Measurements from ENCODE around the gene PRAMEF9. TPM values are rescaled to one million over a fixed set of nuclear protein-coding genes. Genes with fewer than 3 reads are reported as not detected.
"Not testable (repeated sequence)": the region's sequence is repeated elsewhere in the genome, so short reads cannot be mapped to it uniquely, and the experiment has no call there.

PRAMEF9 gene
- not detected for total RNA-seq

DNA sequence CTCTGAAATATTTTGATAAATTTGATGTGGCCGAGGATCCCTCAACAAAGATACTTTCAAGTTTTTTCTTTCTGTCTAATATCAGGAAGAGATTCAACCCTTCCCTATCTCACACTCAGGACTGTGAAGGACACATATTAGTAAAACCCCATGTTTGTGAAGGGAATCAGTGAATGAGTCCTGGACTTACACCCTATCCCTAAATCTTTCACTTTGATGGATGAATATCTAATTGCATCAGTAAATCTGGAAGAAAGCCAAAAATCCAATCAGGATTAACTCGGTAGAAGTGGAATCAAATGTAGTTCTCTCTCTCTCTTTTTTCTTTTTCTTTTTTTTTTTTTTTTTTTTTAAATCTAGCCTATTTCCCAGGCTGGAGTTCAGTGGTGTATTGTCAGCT is at the start of gene PRAMEF9:
TSS of gene PRAMEF9 (plus strand) at position 301 of the 400 bp plus-strand sequence. CDS start 3,433 bp downstream, outside the sequence.
- POLR2A ChIA-PET; H3K27me3 Mint-ChIP-seq (ENCODE audit: low read depth); ATAC-seq; H3K36me3 Mint-ChIP-seq (ENCODE audit: low read depth); CTCF ChIA-PET; H3K4me3 Mint-ChIP-seq; H3K9me3 Mint-ChIP-seq (ENCODE audit: insufficient read depth); DNase-seq; H3K4me1 Mint-ChIP-seq (ENCODE audit: low read depth); H3K27ac Mint-ChIP-seq: not testable (repeated sequence)

- POLR2A ChIA-PET; ATAC-seq; H3K4me3 Mint-ChIP-seq; H3K4me1 Mint-ChIP-seq (ENCODE audit: low read depth); DNase-seq; H3K36me3 Mint-ChIP-seq (ENCODE audit: low read depth); CTCF ChIA-PET; H3K9me3 Mint-ChIP-seq (ENCODE audit: insufficient read depth); H3K27me3 Mint-ChIP-seq (ENCODE audit: low read depth); H3K27ac Mint-ChIP-seq: not testable (repeated sequence)
These were observed 15.7 kb upstream of the PRAMEF9 start, which contains the start of gene PRAMEF26 for GRCh38 chr1:13155909-13156308. TSS of gene PRAMEF26 (minus strand) at chr1:13156009. CDS start at chr1:13153095, 2,914 bp downstream.

- POLR2A ChIA-PET; H3K36me3 Mint-ChIP-seq (ENCODE audit: low read depth): not testable (repeated sequence)
These were observed 6.1 kb upstream of the PRAMEF9 start, which contains the start of gene HNRNPCL4 for GRCh38 chr1:13165531-13165930. TSS of gene HNRNPCL4 (minus strand) at chr1:13165631. CDS start at chr1:13165467, 164 bp downstream.

DNA sequence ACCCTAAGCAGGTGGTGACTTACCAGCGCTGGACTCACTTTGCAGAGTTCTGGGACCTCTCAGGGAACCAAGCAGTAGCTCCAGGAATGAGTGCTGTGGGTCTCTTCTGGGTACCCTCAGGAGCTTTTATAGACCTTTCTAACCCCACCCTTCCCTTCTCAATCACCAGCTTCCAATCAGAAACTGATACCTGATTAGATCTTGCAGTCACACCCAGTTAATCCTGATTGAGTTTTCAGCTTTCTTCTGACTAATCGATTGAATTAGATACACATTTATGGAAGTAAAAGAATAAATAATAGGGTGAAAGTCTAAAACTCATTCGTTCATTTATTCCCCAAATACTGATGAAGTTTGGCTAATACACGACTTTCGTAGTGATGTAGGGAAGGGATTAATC is 29.7 kb downstream of the PRAMEF9 start, which contains the start of gene PRAMEF13:
TSS of gene PRAMEF13 (minus strand) at position 101 of the 400 bp plus-strand sequence. CDS start 1,820 bp downstream, outside the sequence.
- H3K36me3 Mint-ChIP-seq (ENCODE audit: low read depth); CTCF ChIA-PET: not testable (repeated sequence)

More at GRCh38 chr1:13165531-13165930, 6.1 kb upstream of the PRAMEF9 start, which contains the start of gene HNRNPCL4:
- ATAC-seq; H3K4me1 Mint-ChIP-seq (ENCODE audit: low read depth); H3K4me3 Mint-ChIP-seq; H3K9me3 Mint-ChIP-seq (ENCODE audit: insufficient read depth); H3K27ac Mint-ChIP-seq; H3K27me3 Mint-ChIP-seq (ENCODE audit: low read depth); DNase-seq; CTCF ChIA-PET: not testable (repeated sequence)

DNA sequence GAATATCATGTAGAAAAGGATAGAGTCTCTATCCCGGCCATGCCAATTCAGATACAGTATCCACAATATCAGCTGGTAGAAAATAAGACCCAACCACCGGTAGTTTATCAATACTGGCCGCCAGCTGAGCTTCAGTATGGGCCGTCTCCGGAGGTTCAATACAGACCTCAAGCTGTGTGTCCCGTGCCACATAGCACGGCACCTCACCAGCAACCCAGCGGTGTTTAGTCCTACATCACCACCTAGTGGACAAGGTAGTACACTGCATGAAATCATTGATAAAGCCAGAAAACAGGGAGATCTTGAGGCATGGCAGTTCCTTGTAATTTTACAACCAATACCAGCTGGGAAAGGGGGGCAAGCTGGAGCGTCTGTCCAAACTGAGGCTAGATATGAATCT is 37.1 kb downstream of the PRAMEF9 start:
- DNase-seq; H3K27ac Mint-ChIP-seq; POLR2A ChIA-PET; H3K27me3 Mint-ChIP-seq (ENCODE audit: low read depth); ATAC-seq; H3K4me3 Mint-ChIP-seq; CTCF ChIA-PET; H3K9me3 Mint-ChIP-seq (ENCODE audit: insufficient read depth); H3K4me1 Mint-ChIP-seq (ENCODE audit: low read depth); H3K36me3 Mint-ChIP-seq (ENCODE audit: low read depth): not testable (repeated sequence)

More for the DNA sequence above, 29.7 kb downstream of the PRAMEF9 start, which contains the start of gene PRAMEF13:
- DNase-seq; H3K4me1 Mint-ChIP-seq (ENCODE audit: low read depth); POLR2A ChIA-PET; H3K27ac Mint-ChIP-seq; H3K27me3 Mint-ChIP-seq (ENCODE audit: low read depth); H3K9me3 Mint-ChIP-seq (ENCODE audit: insufficient read depth); H3K4me3 Mint-ChIP-seq; ATAC-seq: not testable (repeated sequence)

DNA sequence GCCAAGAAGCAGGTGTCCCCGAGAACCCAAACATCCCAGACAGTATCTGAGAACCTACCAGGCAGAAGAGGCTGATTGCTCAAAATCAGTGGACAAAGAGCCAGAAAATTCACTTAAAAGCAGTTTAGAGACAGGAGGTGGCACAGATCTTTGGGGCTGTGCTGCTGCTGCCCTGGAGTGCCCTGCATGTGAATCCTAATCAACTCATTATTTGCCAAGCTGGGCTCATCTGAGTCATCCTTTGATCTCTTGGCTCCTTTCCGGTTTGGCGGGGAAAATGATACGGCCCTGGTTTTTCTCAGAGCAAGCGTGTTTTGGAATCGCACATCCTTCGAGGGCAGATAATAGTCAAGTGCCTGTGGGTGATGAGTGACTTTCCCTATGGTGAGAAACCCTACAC is 45.0 kb downstream of the PRAMEF9 start:
- H3K27ac Mint-ChIP-seq; H3K4me1 Mint-ChIP-seq (ENCODE audit: low read depth); H3K9me3 Mint-ChIP-seq (ENCODE audit: insufficient read depth); CTCF ChIA-PET; H3K4me3 Mint-ChIP-seq; H3K36me3 Mint-ChIP-seq (ENCODE audit: low read depth); DNase-seq; H3K27me3 Mint-ChIP-seq (ENCODE audit: low read depth); POLR2A ChIA-PET; ATAC-seq: not testable (repeated sequence)

- H3K4me1 Mint-ChIP-seq (ENCODE audit: low read depth); POLR2A ChIA-PET; H3K9me3 Mint-ChIP-seq (ENCODE audit: insufficient read depth); H3K27me3 Mint-ChIP-seq (ENCODE audit: low read depth); H3K4me3 Mint-ChIP-seq; H3K27ac Mint-ChIP-seq; DNase-seq; ATAC-seq; CTCF ChIA-PET; H3K36me3 Mint-ChIP-seq (ENCODE audit: low read depth): not testable (repeated sequence)
These were observed 47.6 kb downstream of the PRAMEF9 start for GRCh38 chr1:13219203-13219602.

GRCh38 chr1:13222788-13223187 is 51.1 kb downstream of the PRAMEF9 start:
- H3K27me3 Mint-ChIP-seq (ENCODE audit: low read depth); H3K4me3 Mint-ChIP-seq; H3K27ac Mint-ChIP-seq; H3K4me1 Mint-ChIP-seq (ENCODE audit: low read depth); ATAC-seq; CTCF ChIA-PET; H3K9me3 Mint-ChIP-seq (ENCODE audit: insufficient read depth); H3K36me3 Mint-ChIP-seq (ENCODE audit: low read depth); POLR2A ChIA-PET; DNase-seq: not testable (repeated sequence)

- Mint-ChIP-seq H3K4me1 (ENCODE audit: low read depth) (no peaks in the 10 kb centered on the region), H3K27ac (no peak overlapping the region), H3K9me3 (ENCODE audit: insufficient read depth) (no peaks in the 10 kb centered on the region), H3K27me3 (ENCODE audit: low read depth) (no peaks in the 10 kb centered on the region), H3K36me3 (ENCODE audit: low read depth) (no peaks in the 10 kb centered on the region), H3K4me3 (no peak overlapping the region)
- DNase-seq (peak; percentile 12), ATAC-seq (no peak)
- ChIA-PET POLR2A (no interaction called here), CTCF (no interaction called here)
These were observed 52.9 kb downstream of the PRAMEF9 start for GRCh38 chr1:13224480-13225060.

GRCh38 chr1:13225675-13226204 is 54.1 kb downstream of the PRAMEF9 start, which contains the start of gene PRAMEF18:
TSS of gene PRAMEF18 (minus strand) at chr1:13226154. CDS start at chr1:13226106, 48 bp downstream.
- ATAC-seq; H3K27me3 Mint-ChIP-seq (ENCODE audit: low read depth); H3K27ac Mint-ChIP-seq; H3K36me3 Mint-ChIP-seq (ENCODE audit: low read depth); H3K4me1 Mint-ChIP-seq (ENCODE audit: low read depth); CTCF ChIA-PET; POLR2A ChIA-PET; H3K9me3 Mint-ChIP-seq (ENCODE audit: insufficient read depth); H3K4me3 Mint-ChIP-seq: not testable (repeated sequence)
- peak; percentile 2 for DNase-seq

GRCh38 chr1:13227271-13228055 is 55.8 kb downstream of the PRAMEF9 start:
- H3K27me3 Mint-ChIP-seq (ENCODE audit: low read depth); POLR2A ChIA-PET; H3K4me3 Mint-ChIP-seq; ATAC-seq; H3K36me3 Mint-ChIP-seq (ENCODE audit: low read depth); H3K9me3 Mint-ChIP-seq (ENCODE audit: insufficient read depth); H3K27ac Mint-ChIP-seq; CTCF ChIA-PET; H3K4me1 Mint-ChIP-seq (ENCODE audit: low read depth): not testable (repeated sequence)
- peak; percentile 9 for DNase-seq

GRCh38 chr1:13228343-13228781 is 56.7 kb downstream of the PRAMEF9 start:
- no peaks in the 10 kb centered on the region for H3K27me3 Mint-ChIP-seq (ENCODE audit: low read depth)
- no peaks in the 10 kb centered on the region for H3K36me3 Mint-ChIP-seq (ENCODE audit: low read depth)
- DNase-seq (peak; percentile 59), ATAC-seq (no peak)
- H3K9me3 Mint-ChIP-seq (ENCODE audit: insufficient read depth): no peaks in the 10 kb centered on the region
- H3K4me3 Mint-ChIP-seq: no peak overlapping the region
- no peaks in the 10 kb centered on the region for H3K4me1 Mint-ChIP-seq (ENCODE audit: low read depth)
- CTCF ChIA-PET: no interaction called here
- H3K27ac Mint-ChIP-seq: no peak overlapping the region
- POLR2A ChIA-PET: no interaction called here
